HepG2 (cell line): Measurements from ENCODE around the gene DTYMK. TPM values are rescaled to one million over a fixed set of nuclear protein-coding genes. Genes with fewer than 3 reads are reported as not detected.

Experiments used
- CHCHD3 ChIP-seq: sonication (generic); formaldehyde crosslinking; IDR thresholded peaks from 2 replicates; pipeline ENCODE4 v1.8.0; 2022; ENCODE audit warnings: mild to moderate bottlenecking, missing genetic modification reagents, moderate library complexity
- ETV5 ChIP-seq: IDR thresholded peaks from 2 replicates; pipeline ENCODE4 v1.6.1; 2018; ENCODE audit warnings: missing biosample characterization, missing genetic modification reagents, inconsistent platforms, borderline replicate concordance
- FOXK2 ChIP-seq: fragments of 450-650 bp; IDR thresholded peaks from 2 replicates; pipeline ENCODE4 v1.6.1; 2016
- GTF3A ChIP-seq: sonication (generic); formaldehyde crosslinking; conservative IDR thresholded peaks from 2 replicates; pipeline ENCODE4 v1.4.0; 2020; ENCODE audit warnings: mild to moderate bottlenecking, missing genetic modification reagents
- GZF1 ChIP-seq: sonication (generic); formaldehyde crosslinking; IDR thresholded peaks from 2 replicates; pipeline ENCODE4 v1.5.1; 2020; ENCODE audit warnings: mild to moderate bottlenecking, missing genetic modification reagents
- HNRNPL ChIP-seq: fragments of 200-400 bp; formaldehyde crosslinking; IDR thresholded peaks from 2 replicates; pipeline ENCODE4 v1.6.1; 2017; ENCODE audit warnings: mild to moderate bottlenecking, low read depth, low read length
- KDM4B ChIP-seq: sonication (generic); formaldehyde crosslinking; IDR thresholded peaks from 2 replicates; pipeline ENCODE4 v1.4.0; 2020; ENCODE audit warnings: missing genetic modification reagents
- KLF15 ChIP-seq: sonication (generic); formaldehyde crosslinking; IDR thresholded peaks from 2 replicates; pipeline ENCODE4 v1.8.1; 2023; ENCODE audit warnings: borderline replicate concordance, mild to moderate bottlenecking, inconsistent platforms, missing genetic modification reagents, mixed read lengths
- MZF1 ChIP-seq: sonication (generic); formaldehyde crosslinking; IDR thresholded peaks from 2 replicates; pipeline ENCODE4 v1.8.1; 2023; ENCODE audit warnings: mild to moderate bottlenecking, missing genetic modification reagents, borderline replicate concordance
- RARG ChIP-seq: sonication (generic); formaldehyde crosslinking; IDR thresholded peaks from 2 replicates; pipeline ENCODE4 v1.4.0; 2020; ENCODE audit warnings: low read depth, mild to moderate bottlenecking, missing genetic modification reagents
- SAFB2 ChIP-seq: sonication (generic); formaldehyde crosslinking; IDR thresholded peaks from 2 replicates; pipeline ENCODE4 v1.5.1; 2020; ENCODE audit warnings: missing genetic modification reagents, low read depth, mild to moderate bottlenecking, borderline replicate concordance
- SMAD1 ChIP-seq: sonication (generic); formaldehyde crosslinking; IDR thresholded peaks from 2 replicates; pipeline ENCODE4 v1.4.0; 2020; ENCODE audit warnings: missing genetic modification reagents, low read depth, mild to moderate bottlenecking, borderline replicate concordance
- TCF7L2 ChIP-seq: IDR thresholded peaks from 2 replicates; pipeline ENCODE4 v1.6.1; 2011; ENCODE audit warnings: mild to moderate bottlenecking, low read depth, low read length, moderate library complexity
- ZNF207 ChIP-seq: fragments of 450-650 bp; IDR thresholded peaks from 2 replicates; pipeline ENCODE4 v1.6.1; 2016; ENCODE audit warnings: antibody characterized with exemption, borderline replicate concordance
- ZNF232 ChIP-seq: sonication (generic); formaldehyde crosslinking; IDR thresholded peaks from 2 replicates; pipeline ENCODE4 v1.4.0; 2020; ENCODE audit warnings: missing genetic modification reagents, borderline replicate concordance
- ZNF546 ChIP-seq: sonication (generic); formaldehyde crosslinking; conservative IDR thresholded peaks from 2 replicates; pipeline ENCODE4 v1.8.1; 2023; ENCODE audit warnings: mild to moderate bottlenecking, missing genetic modification reagents
- ZNF616 ChIP-seq: sonication (generic); formaldehyde crosslinking; IDR thresholded peaks from 2 replicates; pipeline ENCODE4 v1.5.0; 2020; ENCODE audit warnings: low read depth, mild to moderate bottlenecking, missing genetic modification reagents
- ZNF709 ChIP-seq: sonication (generic); formaldehyde crosslinking; IDR thresholded peaks from 2 replicates; pipeline ENCODE4 v1.5.0; 2020; ENCODE audit warnings: mild to moderate bottlenecking, missing genetic modification reagents
- polyA plus RNA-seq, 8 experiments: library from polyadenylated mRNA; depleted of rRNA in 3 of 8; stranded (reverse) in 7 of 8; unstranded in 1 of 8; fragments of >200 nt; fragmentation: Illumina TruSeq in 4 of 8; extraction: Trizol in 4 of 8; gene quantifications; 2 replicates each; pipeline versions ENCODE4 v1.2.1 to v1.2.3, GENCODE V29; 2011 to 2016; ENCODE audit warnings: low read depth in 4 of 8, missing spikeins in 1 of 8, mixed read lengths in 1 of 8; ENCODE audit not compliant: insufficient read depth in 1 of 8
- total RNA-seq, 5 experiments: library from RNA; depleted of rRNA; stranded (reverse); fragments of >200 nt; fragmentation: Illumina TruSeq; extraction: Trizol; gene quantifications; 2 replicates each; pipeline ENCODE4 v1.2.3, GENCODE V29; 2016; ENCODE audit warnings: low read depth in 1 of 5
- TF ChIP-seq, protein P1 (sequence below): sonication (generic); formaldehyde crosslinking; IDR thresholded peaks from 2 replicates; pipeline ENCODE4 v1.5.1; 2020; ENCODE audit warnings: mild to moderate bottlenecking, missing genetic modification reagents, moderate library complexity
- TF ChIP-seq, protein P2 (sequence below): sonication (generic); formaldehyde crosslinking; IDR thresholded peaks from 2 replicates; pipeline ENCODE4 v1.9.0; 2021; ENCODE audit warnings: missing genetic modification reagents, borderline replicate concordance

DTYMK gene
- total and polyA plus RNA-seq, 2 of the 13 experiments (the other 11 are each of a cell fraction or from before 2014, with no cell fraction given), result 57.5 to 134 TPM

DNA sequence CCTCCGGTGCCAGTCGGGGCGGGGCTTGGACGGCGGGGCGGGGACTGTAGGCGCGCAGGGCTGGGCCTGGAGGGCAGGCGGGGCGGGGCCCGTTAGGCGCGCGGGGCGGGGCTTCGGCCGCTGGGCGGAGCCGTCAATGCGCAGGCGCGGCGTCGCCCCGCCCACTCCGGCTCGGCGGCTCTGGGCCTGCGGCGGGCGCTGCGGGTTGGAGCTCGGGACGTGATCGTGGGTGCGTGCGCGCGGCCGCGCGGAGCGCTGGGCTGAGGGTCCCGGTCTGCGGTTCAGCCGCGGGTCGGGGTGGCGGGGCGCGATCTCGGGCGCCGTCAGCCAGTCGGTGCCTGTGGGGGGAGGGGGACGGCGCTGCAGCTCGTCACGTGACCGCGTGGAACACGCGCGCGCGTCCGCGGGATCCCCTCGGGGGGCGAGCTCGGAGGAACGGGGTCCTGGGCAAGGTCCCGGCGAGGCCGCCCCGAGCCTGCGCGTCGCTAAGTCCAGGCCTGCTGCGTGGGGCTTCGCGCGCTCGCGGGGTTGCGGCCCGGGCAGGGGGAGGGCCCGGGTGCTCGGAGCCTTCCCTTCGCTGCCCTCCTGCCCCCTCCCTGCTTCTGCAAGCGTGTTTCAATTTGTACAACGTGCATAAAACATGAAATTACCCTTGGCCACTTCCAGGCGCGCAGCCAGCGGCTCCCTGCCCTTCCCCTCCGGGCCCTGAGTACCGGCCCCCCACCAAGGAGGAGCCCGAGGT lies 48.0 kb upstream of the DTYMK start, which contains the start of gene D2HGDH (continued):
- TF ChIP-seq MZF1 (no peak), RARG (CRISPR knock-in tag) (no peak), ETV5 (no peak), CHCHD3 (peak; percentile 77), ZNF207 (no peak), SMAD1 (CRISPR knock-in tag) (no peak), ZNF546 (no peak; the same call in 1 of the 2 replicates), GZF1 (no peak), KLF15 (0 out of 2 replicates have a peak, but pooled peaks have one; percentile 18), ZNF709 (CRISPR knock-in tag) (peak; percentile 70; the same call in 1 of the 2 replicates), SAFB2 (CRISPR knock-in tag) (peak; percentile 90), HNRNPL (no peak), TCF7L2 (no peak), ZNF616 (peak; percentile 64), ZNF232 (no peak), GTF3A (CRISPR knock-in tag) (no peak), FOXK2 (no peak), KDM4B (CRISPR knock-in tag) (no peak; the same call in 1 of the 2 replicates)
- TF ChIP-seq, protein P1, sequence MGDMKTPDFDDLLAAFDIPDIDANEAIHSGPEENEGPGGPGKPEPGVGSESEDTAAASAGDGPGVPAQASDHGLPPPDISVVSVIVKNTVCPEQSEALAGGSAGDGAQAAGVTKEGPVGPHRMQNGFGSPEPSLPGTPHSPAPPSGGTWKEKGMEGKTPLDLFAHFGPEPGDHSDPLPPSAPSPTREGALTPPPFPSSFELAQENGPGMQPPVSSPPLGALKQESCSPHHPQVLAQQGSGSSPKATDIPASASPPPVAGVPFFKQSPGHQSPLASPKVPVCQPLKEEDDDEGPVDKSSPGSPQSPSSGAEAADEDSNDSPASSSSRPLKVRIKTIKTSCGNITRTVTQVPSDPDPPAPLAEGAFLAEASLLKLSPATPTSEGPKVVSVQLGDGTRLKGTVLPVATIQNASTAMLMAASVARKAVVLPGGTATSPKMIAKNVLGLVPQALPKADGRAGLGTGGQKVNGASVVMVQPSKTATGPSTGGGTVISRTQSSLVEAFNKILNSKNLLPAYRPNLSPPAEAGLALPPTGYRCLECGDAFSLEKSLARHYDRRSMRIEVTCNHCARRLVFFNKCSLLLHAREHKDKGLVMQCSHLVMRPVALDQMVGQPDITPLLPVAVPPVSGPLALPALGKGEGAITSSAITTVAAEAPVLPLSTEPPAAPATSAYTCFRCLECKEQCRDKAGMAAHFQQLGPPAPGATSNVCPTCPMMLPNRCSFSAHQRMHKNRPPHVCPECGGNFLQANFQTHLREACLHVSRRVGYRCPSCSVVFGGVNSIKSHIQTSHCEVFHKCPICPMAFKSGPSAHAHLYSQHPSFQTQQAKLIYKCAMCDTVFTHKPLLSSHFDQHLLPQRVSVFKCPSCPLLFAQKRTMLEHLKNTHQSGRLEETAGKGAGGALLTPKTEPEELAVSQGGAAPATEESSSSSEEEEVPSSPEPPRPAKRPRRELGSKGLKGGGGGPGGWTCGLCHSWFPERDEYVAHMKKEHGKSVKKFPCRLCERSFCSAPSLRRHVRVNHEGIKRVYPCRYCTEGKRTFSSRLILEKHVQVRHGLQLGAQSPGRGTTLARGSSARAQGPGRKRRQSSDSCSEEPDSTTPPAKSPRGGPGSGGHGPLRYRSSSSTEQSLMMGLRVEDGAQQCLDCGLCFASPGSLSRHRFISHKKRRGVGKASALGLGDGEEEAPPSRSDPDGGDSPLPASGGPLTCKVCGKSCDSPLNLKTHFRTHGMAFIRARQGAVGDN (CRISPR knock-in tag), result 0 out of 2 replicates have a peak, but pooled peaks have one; percentile 57
- TF ChIP-seq, protein P2, sequence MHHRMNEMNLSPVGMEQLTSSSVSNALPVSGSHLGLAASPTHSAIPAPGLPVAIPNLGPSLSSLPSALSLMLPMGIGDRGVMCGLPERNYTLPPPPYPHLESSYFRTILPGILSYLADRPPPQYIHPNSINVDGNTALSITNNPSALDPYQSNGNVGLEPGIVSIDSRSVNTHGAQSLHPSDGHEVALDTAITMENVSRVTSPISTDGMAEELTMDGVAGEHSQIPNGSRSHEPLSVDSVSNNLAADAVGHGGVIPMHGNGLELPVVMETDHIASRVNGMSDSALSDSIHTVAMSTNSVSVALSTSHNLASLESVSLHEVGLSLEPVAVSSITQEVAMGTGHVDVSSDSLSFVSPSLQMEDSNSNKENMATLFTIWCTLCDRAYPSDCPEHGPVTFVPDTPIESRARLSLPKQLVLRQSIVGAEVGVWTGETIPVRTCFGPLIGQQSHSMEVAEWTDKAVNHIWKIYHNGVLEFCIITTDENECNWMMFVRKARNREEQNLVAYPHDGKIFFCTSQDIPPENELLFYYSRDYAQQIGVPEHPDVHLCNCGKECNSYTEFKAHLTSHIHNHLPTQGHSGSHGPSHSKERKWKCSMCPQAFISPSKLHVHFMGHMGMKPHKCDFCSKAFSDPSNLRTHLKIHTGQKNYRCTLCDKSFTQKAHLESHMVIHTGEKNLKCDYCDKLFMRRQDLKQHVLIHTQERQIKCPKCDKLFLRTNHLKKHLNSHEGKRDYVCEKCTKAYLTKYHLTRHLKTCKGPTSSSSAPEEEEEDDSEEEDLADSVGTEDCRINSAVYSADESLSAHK (CRISPR knock-in tag), result no peak
